Natural killer cell (primary cell): ENCODE results near the gene SEC23B. TPM values are rescaled to one million over a fixed set of nuclear protein-coding genes. Genes with fewer than 3 reads are reported as not detected.

ENCODE experiments used
- ATAC-seq, 3 donors: fragments of 150-1000 bp in 2 of 3; fragments of 200-7000 bp in 1 of 3; cut with Tn5 transposase; 1 replicate in 1 of 3; 2 replicates in 2 of 3; pipeline ENCODE4 v1.10.0; 2021; ENCODE audit warnings: mild to moderate bottlenecking in 2 of 3, moderate library complexity in 2 of 3
- DNase-seq, 2 donors: peaks; one replicate each; pipeline versions ENCODE4 v3.0.0 to v3.0.0-alpha.2; 2013 to 2021; ENCODE audit warnings: mixed read lengths in 1 of 2
- H3K27ac ChIP-seq: one replicate; pipeline ENCODE4 v1.5.1; 2013; ENCODE audit warnings: mild to moderate bottlenecking, low read length
- H3K27me3 ChIP-seq: one replicate; pipeline ENCODE4 v1.6.1; 2013; ENCODE audit warnings: low read length; ENCODE audit not compliant: control insufficient read depth, insufficient read depth
- H3K36me3 ChIP-seq: one replicate; pipeline ENCODE4 v1.6.1; 2013; ENCODE audit warnings: low read length; ENCODE audit not compliant: control insufficient read depth, insufficient read depth
- H3K4me1 ChIP-seq: one replicate; pipeline ENCODE4 v1.6.1; 2013; ENCODE audit warnings: low read length; ENCODE audit not compliant: control insufficient read depth, insufficient read depth
- H3K4me3 ChIP-seq: one replicate; pipeline ENCODE4 v1.5.1; 2013; ENCODE audit warnings: low read length
- H3K9me3 ChIP-seq: one replicate; pipeline ENCODE4 v1.6.1; 2013; ENCODE audit warnings: low read length; ENCODE audit not compliant: control insufficient read depth, insufficient read depth
- H3K27ac Mint-ChIP-seq, 2 donors: one replicate each; pipeline ENCODE4 v1.8.0; 2022; ENCODE audit warnings: mild to moderate bottlenecking in 2 of 2, mixed read lengths in 2 of 2, moderate library complexity in 1 of 2
- H3K27me3 Mint-ChIP-seq, 2 donors: one replicate each; pipeline ENCODE4 v1.8.0; 2022; ENCODE audit warnings: low read depth in 2 of 2, mixed read lengths in 2 of 2
- H3K36me3 Mint-ChIP-seq: one replicate; pipeline ENCODE4 v1.8.0; 2022; ENCODE audit warnings: mixed read lengths
- H3K4me1 Mint-ChIP-seq, 2 donors: one replicate each; pipeline ENCODE4 v1.8.0; 2022; ENCODE audit warnings: mixed read lengths in 2 of 2
- H3K4me3 Mint-ChIP-seq: one replicate; pipeline ENCODE4 v1.8.0; 2022; ENCODE audit warnings: mild to moderate bottlenecking, moderate library complexity, mixed read lengths
- H3K9me3 Mint-ChIP-seq, 2 donors: one replicate each; pipeline ENCODE4 v1.8.0; 2022; ENCODE audit warnings: mixed read lengths in 2 of 2
- CTCF ChIP-seq: fragments of 200-600 bp; IDR thresholded peaks from one replicate; pipeline ENCODE4 v1.8.0; 2022; ENCODE audit warnings: antibody characterized with exemption
- intact Hi-C: fragments of 100-400 bp; cut with micrococcal nuclease; formaldehyde crosslinking; loops from one replicate; pipeline ENCODE4 v1.14.2; 2022
- total RNA-seq, 4 donors: library from RNA; stranded (reverse); fragments of 120-200 nt in 1 of 4; gene quantifications; one replicate each; pipeline versions ENCODE4 v1.2.3 to v1.2.4, GENCODE V29; 2013 to 2022

SEC23B gene
- total RNA-seq, 3 donors from 2014 or later (not counting 1 experiment from before 2014, with no cell fraction given) = 58.2 to 68.8 (median 63.9) TPM

GRCh38 chr20:18596270-18596669 is 88.5 kb downstream of the SEC23B start:
- ATAC-seq = no peak
- Mint-ChIP-seq H3K9me3 (no peaks in the 10 kb centered on the region), H3K4me3 (no peak overlapping the region), H3K36me3 (peaks cover 10% of the 10 kb centered on the region), H3K27ac (no peak overlapping the region), H3K4me1 (peaks cover 0 to 5% of the 10 kb centered on the region in 2 donors), H3K27me3 (no peaks in the 10 kb centered on the region)
- TF ChIP-seq CTCF = no peak
- no peak overlapping the region for H3K4me3 ChIP-seq
- no peak for DNase-seq
- intact Hi-C loops = no loop called here
- H3K4me1 ChIP-seq = no peaks in the 10 kb centered on the region
- no peak overlapping the region for H3K27ac ChIP-seq
- H3K36me3 ChIP-seq = peaks cover 9% of the 10 kb centered on the region
- no peaks in the 10 kb centered on the region for H3K27me3 ChIP-seq
- H3K9me3 ChIP-seq = no peaks in the 10 kb centered on the region

- Mint-ChIP-seq H3K9me3 (no peaks in the 10 kb centered on the region), H3K4me1 (peaks cover 2 to 7% of the 10 kb centered on the region in 2 donors), H3K36me3 (no peaks in the 10 kb centered on the region), H3K4me3 (no peak overlapping the region), H3K27me3 (no peaks in the 10 kb centered on the region), H3K27ac (peak overlapping the region in 1 of 2 donors; percentile 29)
- Histone ChIP-seq H3K36me3 (peaks cover 1% of the 10 kb centered on the region), H3K4me1 (no peaks in the 10 kb centered on the region), H3K4me3 (no peak overlapping the region), H3K27ac (no peak overlapping the region), H3K27me3 (no peaks in the 10 kb centered on the region), H3K9me3 (no peaks in the 10 kb centered on the region)
- ATAC-seq (no peak), DNase-seq (no peak)
- no peak for TF ChIP-seq CTCF
- intact Hi-C loops = no loop called here
These were observed 102.0 kb downstream of the SEC23B start for GRCh38 chr20:18609741-18610140.

Other genes starting within 250 kb of the SEC23B start
- 1 to 10 TPM; 5.2 to 9.6 (median 9.3) TPM for gene ZNF133, start 219.4 kb upstream of the SEC23B start, total RNA-seq
- 1 to 10 TPM; 2.7 to 5.7 (median 3.7) TPM for gene DZANK1, start 40.9 kb upstream of the SEC23B start, total RNA-seq
- 10 to 100 TPM in 1 of 3 donors, 1 to 10 TPM in 2; 8.5 to 10.6 (median 8.8) TPM for gene POLR3F, start 40.5 kb upstream of the SEC23B start, total RNA-seq
- gene RBBP9, start 10.7 kb upstream of the SEC23B start, total RNA-seq = 1 to 10 TPM; 4.6 to 9.2 (median 7.9) TPM
- 10 to 100 TPM; 38.6 to 48.8 (median 40.5) TPM for gene SMIM26, start 59.5 kb downstream of the SEC23B start, total RNA-seq
- gene DTD1, start 80.1 kb downstream of the SEC23B start, total RNA-seq = 10 to 100 TPM; 23.4 to 28.4 (median 24.1) TPM